Body of pancreas (tissue), 4 donors: ENCODE measurements around the gene ACTA2.

Experiments
- POLR2A ChIP-seq, 3 donors: fragments of 450-650 bp; IDR thresholded peaks; one replicate each; pipeline ENCODE4 v1.6.1; 2016; ENCODE audit warnings: antibody characterized with exemption in 3 of 3, mild to moderate bottlenecking in 2 of 3
- TF ChIP-seq, protein P1 (sequence below), 7 experiments: fragments of 450-650 bp in 4 of 7; fragments of 200-600 bp in 3 of 7; sonication (generic) in 3 of 7; IDR thresholded peaks; one replicate each; pipeline ENCODE4 v1.5.1; 2016 to 2019; ENCODE audit warnings: antibody characterized with exemption in 7 of 7

DNA sequence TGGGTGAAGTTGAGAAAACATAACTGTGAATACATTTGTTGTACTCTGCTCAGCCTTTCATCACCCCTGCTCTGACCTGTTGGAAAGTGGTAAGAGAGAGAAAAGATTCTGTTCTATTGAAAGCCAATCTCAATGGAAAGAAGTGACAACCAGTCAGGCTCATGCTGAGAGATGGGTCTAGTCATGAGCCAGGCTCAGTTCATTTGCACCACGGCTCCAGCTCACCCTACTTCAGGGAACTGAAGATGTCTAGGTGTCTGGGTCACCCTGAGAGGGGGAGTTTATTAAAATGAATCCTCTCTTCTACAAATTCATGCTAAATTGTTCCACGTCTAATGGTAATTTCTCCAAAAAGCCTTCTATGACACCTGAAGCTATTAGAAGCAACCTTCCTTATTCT is 25.9 kb upstream of the ACTA2 start:
- TF ChIP-seq, protein P1, sequence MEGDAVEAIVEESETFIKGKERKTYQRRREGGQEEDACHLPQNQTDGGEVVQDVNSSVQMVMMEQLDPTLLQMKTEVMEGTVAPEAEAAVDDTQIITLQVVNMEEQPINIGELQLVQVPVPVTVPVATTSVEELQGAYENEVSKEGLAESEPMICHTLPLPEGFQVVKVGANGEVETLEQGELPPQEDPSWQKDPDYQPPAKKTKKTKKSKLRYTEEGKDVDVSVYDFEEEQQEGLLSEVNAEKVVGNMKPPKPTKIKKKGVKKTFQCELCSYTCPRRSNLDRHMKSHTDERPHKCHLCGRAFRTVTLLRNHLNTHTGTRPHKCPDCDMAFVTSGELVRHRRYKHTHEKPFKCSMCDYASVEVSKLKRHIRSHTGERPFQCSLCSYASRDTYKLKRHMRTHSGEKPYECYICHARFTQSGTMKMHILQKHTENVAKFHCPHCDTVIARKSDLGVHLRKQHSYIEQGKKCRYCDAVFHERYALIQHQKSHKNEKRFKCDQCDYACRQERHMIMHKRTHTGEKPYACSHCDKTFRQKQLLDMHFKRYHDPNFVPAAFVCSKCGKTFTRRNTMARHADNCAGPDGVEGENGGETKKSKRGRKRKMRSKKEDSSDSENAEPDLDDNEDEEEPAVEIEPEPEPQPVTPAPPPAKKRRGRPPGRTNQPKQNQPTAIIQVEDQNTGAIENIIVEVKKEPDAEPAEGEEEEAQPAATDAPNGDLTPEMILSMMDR (IDR thresholded peaks at IDR 0.05), result no peak
- no peak for TF ChIP-seq POLR2A (IDR thresholded peaks at IDR 0.05)
